HepG2 (cell line): ENCODE data around the gene HARS2. TPM values are rescaled to one million over a fixed set of nuclear protein-coding genes. Genes with fewer than 3 reads are reported as not detected.

ENCODE experiments used
- ATF1 ChIP-seq: IDR thresholded peaks from 2 replicates; pipeline ENCODE4 v1.6.1; 2016; ENCODE audit warnings: mild to moderate bottlenecking, control low read depth
- ATF2 ChIP-seq: sonication (generic); formaldehyde crosslinking; IDR thresholded peaks from 2 replicates; pipeline ENCODE4 v1.4.0; 2020; ENCODE audit warnings: missing genetic modification reagents
- ATF7 ChIP-seq, 2 experiments: fragments of 450-650 bp in 1 of 2; sonication (generic) in 1 of 2; formaldehyde crosslinking in 1 of 2; IDR thresholded peaks; 2 replicates each; pipeline versions ENCODE4 v1.4.0 to v1.6.1; 2016 to 2020; ENCODE audit warnings: antibody characterized with exemption in 1 of 2, mild to moderate bottlenecking in 1 of 2, missing genetic modification reagents in 1 of 2
- CCDC6 ChIP-seq: sonication (generic); formaldehyde crosslinking; IDR thresholded peaks from 2 replicates; pipeline ENCODE4 v1.8.1; 2022; ENCODE audit warnings: mild to moderate bottlenecking, missing genetic modification reagents, moderate library complexity
- KAT7 ChIP-seq: IDR thresholded peaks from 2 replicates; pipeline ENCODE4 v1.6.1; 2018; ENCODE audit warnings: borderline replicate concordance, missing compliant biosample characterization
- KDM2A ChIP-seq: sonication (generic); formaldehyde crosslinking; IDR thresholded peaks from 2 replicates; pipeline ENCODE4 v1.4.0; 2020; ENCODE audit warnings: low read depth, missing genetic modification reagents, borderline replicate concordance
- MAFG ChIP-seq: sonication (generic); formaldehyde crosslinking; IDR thresholded peaks from 2 replicates; pipeline ENCODE4 v1.5.1; 2020; ENCODE audit warnings: mild to moderate bottlenecking, missing genetic modification reagents
- MTERF4 ChIP-seq: sonication (generic); formaldehyde crosslinking; IDR thresholded peaks from 2 replicates; pipeline ENCODE4 v1.8.0; 2023; ENCODE audit warnings: mild to moderate bottlenecking, missing genetic modification reagents
- NCOA1 ChIP-seq: sonication (generic); formaldehyde crosslinking; IDR thresholded peaks from 2 replicates; pipeline ENCODE4 v1.9.0; 2021; ENCODE audit warnings: missing genetic modification reagents
- PATZ1 ChIP-seq: sonication (generic); formaldehyde crosslinking; IDR thresholded peaks from 2 replicates; pipeline ENCODE4 v1.4.0; 2020; ENCODE audit warnings: missing genetic modification reagents
- SKI ChIP-seq: fragments of 450-650 bp; IDR thresholded peaks from one replicate; pipeline ENCODE4 v1.6.1; 2018; ENCODE audit warnings: mild to moderate bottlenecking; ENCODE audit not compliant: partially characterized antibody
- ZBTB25 ChIP-seq: IDR thresholded peaks from 2 replicates; pipeline ENCODE4 v1.6.1; 2018; ENCODE audit warnings: missing genetic modification reagents
- ZBTB7A ChIP-seq: sonication (generic); formaldehyde crosslinking; IDR thresholded peaks from 2 replicates; pipeline ENCODE4 v1.8.0; 2022; ENCODE audit warnings: mild to moderate bottlenecking, missing genetic modification reagents
- ZBTB7B ChIP-seq: sonication (generic); formaldehyde crosslinking; IDR thresholded peaks from 2 replicates; pipeline ENCODE4 v1.4.0; 2020; ENCODE audit warnings: missing genetic modification reagents
- ZNF12 ChIP-seq: sonication (generic); formaldehyde crosslinking; IDR thresholded peaks from 2 replicates; pipeline ENCODE4 v1.5.0; 2020; ENCODE audit warnings: missing genetic modification reagents
- ZNF230 ChIP-seq: sonication (generic); formaldehyde crosslinking; IDR thresholded peaks from 2 replicates; pipeline ENCODE4 v1.4.0; 2020; ENCODE audit warnings: mild to moderate bottlenecking, missing genetic modification reagents
- ZNF30 ChIP-seq: sonication (generic); formaldehyde crosslinking; IDR thresholded peaks from 2 replicates; pipeline ENCODE4 v1.5.0; 2020; ENCODE audit warnings: mild to moderate bottlenecking, missing genetic modification reagents
- ZSCAN31 ChIP-seq: sonication (generic); formaldehyde crosslinking; IDR thresholded peaks from 2 replicates; pipeline ENCODE4 v1.5.0; 2020; ENCODE audit warnings: low read depth, mild to moderate bottlenecking, missing genetic modification reagents
- polyA plus RNA-seq, 8 experiments: library from polyadenylated mRNA; depleted of rRNA in 3 of 8; stranded (reverse) in 7 of 8; unstranded in 1 of 8; fragments of >200 nt; fragmentation: Illumina TruSeq in 4 of 8; extraction: Trizol in 4 of 8; gene quantifications; 2 replicates each; pipeline versions ENCODE4 v1.2.1 to v1.2.3, GENCODE V29; 2011 to 2016; ENCODE audit warnings: low read depth in 4 of 8, missing spikeins in 1 of 8, mixed read lengths in 1 of 8; ENCODE audit not compliant: insufficient read depth in 1 of 8
- total RNA-seq, 5 experiments: library from RNA; depleted of rRNA; stranded (reverse); fragments of >200 nt; fragmentation: Illumina TruSeq; extraction: Trizol; gene quantifications; 2 replicates each; pipeline ENCODE4 v1.2.3, GENCODE V29; 2016; ENCODE audit warnings: low read depth in 1 of 5
- TF ChIP-seq, protein P1 (sequence below): fragments of 450-650 bp; IDR thresholded peaks from 2 replicates; pipeline ENCODE4 v1.6.1; 2017; ENCODE audit warnings: mild to moderate bottlenecking

The HARS2 gene
- total and polyA plus RNA-seq, 2 of the 13 experiments (the other 11 are each of a cell fraction or from before 2014, with no cell fraction given) = 17.9 to 25.8 TPM

GRCh38 chr5:140725799-140726471 lies 34.7 kb downstream of the HARS2 start (continued):
- TF ChIP-seq ZBTB25 (CRISPR knock-in tag) (peak; percentile 65), ZSCAN31 (CRISPR knock-in tag) (0 out of 2 replicates have a peak, but pooled peaks have one; percentile 37), MAFG (CRISPR knock-in tag) (peak; percentile 65), ZNF30 (CRISPR knock-in tag) (no peak), ATF1 (CRISPR knock-in tag) (peak; percentile 92), CCDC6 (CRISPR knock-in tag) (no peak), MTERF4 (peak; percentile 26; the same call in 1 of the 2 replicates), PATZ1 (peak; percentile 22; the same call in 1 of the 2 replicates), KDM2A (CRISPR knock-in tag) (peak; percentile 73; the same call in 1 of the 2 replicates), ZBTB7B (CRISPR knock-in tag) (no peak), ATF7 (IDR thresholded peaks at IDR 0.05) (0 out of 2 replicates have a peak, but pooled peaks have one; percentile 6), ATF7 (CRISPR knock-in tag; IDR thresholded peaks at IDR 0.05) (no peak), ZNF230 (no peak), ZBTB7A (CRISPR knock-in tag) (no peak), ATF2 (CRISPR knock-in tag) (peak; percentile 77), NCOA1 (CRISPR knock-in tag) (no peak), ZNF12 (CRISPR knock-in tag) (peak; percentile 48; the same call in 1 of the 2 replicates), SKI (peak; percentile 38), KAT7 (CRISPR knock-in tag) (no peak)
- TF ChIP-seq, protein P1, sequence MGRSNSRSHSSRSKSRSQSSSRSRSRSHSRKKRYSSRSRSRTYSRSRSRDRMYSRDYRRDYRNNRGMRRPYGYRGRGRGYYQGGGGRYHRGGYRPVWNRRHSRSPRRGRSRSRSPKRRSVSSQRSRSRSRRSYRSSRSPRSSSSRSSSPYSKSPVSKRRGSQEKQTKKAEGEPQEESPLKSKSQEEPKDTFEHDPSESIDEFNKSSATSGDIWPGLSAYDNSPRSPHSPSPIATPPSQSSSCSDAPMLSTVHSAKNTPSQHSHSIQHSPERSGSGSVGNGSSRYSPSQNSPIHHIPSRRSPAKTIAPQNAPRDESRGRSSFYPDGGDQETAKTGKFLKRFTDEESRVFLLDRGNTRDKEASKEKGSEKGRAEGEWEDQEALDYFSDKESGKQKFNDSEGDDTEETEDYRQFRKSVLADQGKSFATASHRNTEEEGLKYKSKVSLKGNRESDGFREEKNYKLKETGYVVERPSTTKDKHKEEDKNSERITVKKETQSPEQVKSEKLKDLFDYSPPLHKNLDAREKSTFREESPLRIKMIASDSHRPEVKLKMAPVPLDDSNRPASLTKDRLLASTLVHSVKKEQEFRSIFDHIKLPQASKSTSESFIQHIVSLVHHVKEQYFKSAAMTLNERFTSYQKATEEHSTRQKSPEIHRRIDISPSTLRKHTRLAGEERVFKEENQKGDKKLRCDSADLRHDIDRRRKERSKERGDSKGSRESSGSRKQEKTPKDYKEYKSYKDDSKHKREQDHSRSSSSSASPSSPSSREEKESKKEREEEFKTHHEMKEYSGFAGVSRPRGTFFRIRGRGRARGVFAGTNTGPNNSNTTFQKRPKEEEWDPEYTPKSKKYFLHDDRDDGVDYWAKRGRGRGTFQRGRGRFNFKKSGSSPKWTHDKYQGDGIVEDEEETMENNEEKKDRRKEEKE = no peak
